ENCODE measurements around the gene EIF2S2. TPM values are rescaled to one million over a fixed set of nuclear protein-coding genes. Genes with fewer than 3 reads are reported as not detected.

EIF2S2 gene
- polyA plus RNA-seq, 2 of the 4 experiments (the other 2 are of a cell fraction), result 149 to 227 TPM

DNA sequence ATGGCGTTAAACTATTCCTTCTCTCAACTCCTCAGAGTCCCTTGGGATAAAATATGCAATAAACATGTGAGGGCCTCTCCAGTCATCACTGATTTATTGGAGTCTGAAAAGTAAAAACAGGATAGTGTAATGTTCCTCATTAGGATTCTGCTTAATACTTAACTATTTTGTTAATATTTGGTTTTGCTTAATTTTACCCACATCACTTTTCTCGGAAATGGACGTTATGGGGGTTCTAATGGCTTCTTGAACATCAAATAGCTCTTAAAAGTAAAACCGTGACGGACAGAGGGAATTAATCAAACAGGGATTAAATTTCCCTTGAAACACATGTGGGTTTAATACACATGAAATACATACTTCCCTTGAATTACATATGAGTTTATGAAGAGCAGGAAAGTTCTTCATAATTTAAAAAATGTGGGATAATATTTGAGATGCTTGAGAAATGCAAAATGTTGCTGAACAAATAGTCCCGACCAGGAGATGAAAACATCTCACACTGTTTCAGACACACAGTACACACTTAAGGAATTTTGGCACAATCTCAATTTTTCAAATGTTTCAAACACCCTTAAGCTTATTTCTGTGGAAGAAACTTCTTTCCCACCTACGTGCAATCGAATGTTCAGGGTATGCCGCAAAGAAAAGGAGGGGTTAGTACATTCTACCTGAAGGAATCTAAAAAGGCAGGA lies 38.4 kb upstream of the EIF2S2 start:
- ChIA-PET POLR2A (no interaction called here), CTCF (interaction anchor here (1.8 kb wide), 1 partner anchor 20 kb away, joined by 5 read pairs; no protein-coding TSS in a partner anchor)
- ATAC-seq (no peak), FAIRE-seq (no peak), DNase-seq (ENCODE audit: low read depth in 1 of 2, low spot score in 1 of 2) (no peak)
- Histone ChIP-seq H3K4me3 (no peak overlapping the region), H3K4me1 (no peaks in the 10 kb centered on the region), H3K4me2 (no peak overlapping the region), H3K27ac (no peak overlapping the region), H3K9me3 (no peaks in the 10 kb centered on the region)
- WGBS (ENCODE audit: missing lambda C conversion rate), result 62% methylated on average over 9 of the region's 9 CpGs
- TF ChIP-seq NFE2L2 (conservative IDR thresholded peaks at IDR 0.05; ENCODE audit: low read length) (no peak), CHD4 (IDR thresholded peaks at IDR 0.05; ENCODE audit: borderline replicate concordance) (no peak), KDM1A (IDR thresholded peaks at IDR 0.05; ENCODE audit: low read depth) (no peak), CBX2 (IDR thresholded peaks at IDR 0.05; ENCODE audit: borderline replicate concordance, low read depth) (no peak), MAFK (IDR thresholded peaks at IDR 0.05; ENCODE audit: partially characterized antibody) (no peak), CBX8 (IDR thresholded peaks at IDR 0.05) (no peak), ESRRA (IDR thresholded peaks at IDR 0.05; ENCODE audit: borderline replicate concordance, low read length) (no peak), MYC (IDR thresholded peaks at IDR 0.05; ENCODE audit: borderline replicate concordance, low read length) (no peak), RCOR1 (IDR thresholded peaks at IDR 0.05; ENCODE audit: low read depth, low read length) (no peak), HOXB13 (CRISPR knock-in tag; IDR thresholded peaks at IDR 0.05; ENCODE audit: low read depth) (no peak), FOXS1 (CRISPR knock-in tag; IDR thresholded peaks at IDR 0.05) (no peak), HDAC2 (IDR thresholded peaks at IDR 0.05) (no peak), EHF (CRISPR knock-in tag; IDR thresholded peaks at IDR 0.05) (no peak), HEYL (CRISPR knock-in tag; IDR thresholded peaks at IDR 0.05) (no peak)
- TF ChIP-seq, protein P1, sequence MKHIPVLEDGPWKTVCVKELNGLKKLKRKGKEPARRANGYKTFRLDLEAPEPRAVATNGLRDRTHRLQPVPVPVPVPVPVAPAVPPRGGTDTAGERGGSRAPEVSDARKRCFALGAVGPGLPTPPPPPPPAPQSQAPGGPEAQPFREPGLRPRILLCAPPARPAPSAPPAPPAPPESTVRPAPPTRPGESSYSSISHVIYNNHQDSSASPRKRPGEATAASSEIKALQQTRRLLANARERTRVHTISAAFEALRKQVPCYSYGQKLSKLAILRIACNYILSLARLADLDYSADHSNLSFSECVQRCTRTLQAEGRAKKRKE (CRISPR knock-in tag; IDR thresholded peaks at IDR 0.05; ENCODE audit: low read depth), result no peak
- TF ChIP-seq, protein P2, sequence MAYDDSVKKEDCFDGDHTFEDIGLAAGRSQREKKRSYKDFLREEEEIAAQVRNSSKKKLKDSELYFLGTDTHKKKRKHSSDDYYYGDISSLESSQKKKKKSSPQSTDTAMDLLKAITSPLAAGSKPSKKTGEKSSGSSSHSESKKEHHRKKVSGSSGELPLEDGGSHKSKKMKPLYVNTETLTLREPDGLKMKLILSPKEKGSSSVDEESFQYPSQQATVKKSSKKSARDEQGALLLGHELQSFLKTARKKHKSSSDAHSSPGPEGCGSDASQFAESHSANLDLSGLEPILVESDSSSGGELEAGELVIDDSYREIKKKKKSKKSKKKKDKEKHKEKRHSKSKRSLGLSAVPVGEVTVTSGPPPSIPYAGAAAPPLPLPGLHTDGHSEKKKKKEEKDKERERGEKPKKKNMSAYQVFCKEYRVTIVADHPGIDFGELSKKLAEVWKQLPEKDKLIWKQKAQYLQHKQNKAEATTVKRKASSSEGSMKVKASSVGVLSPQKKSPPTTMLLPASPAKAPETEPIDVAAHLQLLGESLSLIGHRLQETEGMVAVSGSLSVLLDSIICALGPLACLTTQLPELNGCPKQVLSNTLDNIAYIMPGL (CRISPR knock-in tag; IDR thresholded peaks at IDR 0.05; ENCODE audit: borderline replicate concordance), result no peak
- TF ChIP-seq, protein P3, sequence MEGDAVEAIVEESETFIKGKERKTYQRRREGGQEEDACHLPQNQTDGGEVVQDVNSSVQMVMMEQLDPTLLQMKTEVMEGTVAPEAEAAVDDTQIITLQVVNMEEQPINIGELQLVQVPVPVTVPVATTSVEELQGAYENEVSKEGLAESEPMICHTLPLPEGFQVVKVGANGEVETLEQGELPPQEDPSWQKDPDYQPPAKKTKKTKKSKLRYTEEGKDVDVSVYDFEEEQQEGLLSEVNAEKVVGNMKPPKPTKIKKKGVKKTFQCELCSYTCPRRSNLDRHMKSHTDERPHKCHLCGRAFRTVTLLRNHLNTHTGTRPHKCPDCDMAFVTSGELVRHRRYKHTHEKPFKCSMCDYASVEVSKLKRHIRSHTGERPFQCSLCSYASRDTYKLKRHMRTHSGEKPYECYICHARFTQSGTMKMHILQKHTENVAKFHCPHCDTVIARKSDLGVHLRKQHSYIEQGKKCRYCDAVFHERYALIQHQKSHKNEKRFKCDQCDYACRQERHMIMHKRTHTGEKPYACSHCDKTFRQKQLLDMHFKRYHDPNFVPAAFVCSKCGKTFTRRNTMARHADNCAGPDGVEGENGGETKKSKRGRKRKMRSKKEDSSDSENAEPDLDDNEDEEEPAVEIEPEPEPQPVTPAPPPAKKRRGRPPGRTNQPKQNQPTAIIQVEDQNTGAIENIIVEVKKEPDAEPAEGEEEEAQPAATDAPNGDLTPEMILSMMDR (IDR thresholded peaks at IDR 0.05), result no peak

DNA sequence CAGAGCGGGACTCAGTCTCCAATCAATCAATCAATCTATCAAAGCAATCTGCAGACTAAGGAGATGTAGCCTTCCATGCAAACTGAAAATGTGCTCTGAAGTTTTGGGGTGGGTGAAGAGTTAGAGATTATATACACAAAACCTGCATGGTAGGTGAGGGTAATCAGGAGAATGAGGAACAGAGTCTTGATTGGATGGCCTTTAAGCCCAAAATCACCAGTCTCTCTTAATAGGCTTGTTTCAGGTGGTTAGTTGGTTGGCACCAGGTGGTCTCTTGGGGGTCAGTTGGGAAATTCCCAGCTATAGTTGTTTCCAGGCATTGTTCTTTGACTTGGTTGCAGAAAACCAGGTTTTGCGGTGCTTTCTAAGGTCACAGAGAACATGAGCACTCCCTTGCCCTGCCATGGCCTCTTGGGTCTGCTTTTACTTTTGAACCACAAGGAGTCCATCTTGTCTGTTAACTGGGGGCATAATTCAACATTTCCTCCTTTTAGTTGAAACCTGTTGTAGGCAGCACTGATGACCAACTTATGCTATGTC lies 33.3 kb upstream of the EIF2S2 start:
- DNase-seq (ENCODE audit: low read depth in 1 of 2, low spot score in 1 of 2) (no peak), FAIRE-seq (no peak), ATAC-seq (no peak)
- ChIA-PET POLR2A (no interaction called here), CTCF (interaction anchor here (1.2 kb wide), 1 partner anchor 38 kb away, joined by 3 read pairs; no protein-coding TSS in a partner anchor)
- WGBS (ENCODE audit: missing lambda C conversion rate), result 94% methylated on average over 2 of the region's 2 CpGs
- Histone ChIP-seq H3K27ac (no peak overlapping the region), H3K4me1 (no peaks in the 10 kb centered on the region), H3K4me2 (no peak overlapping the region), H3K4me3 (no peak overlapping the region), H3K9me3 (no peaks in the 10 kb centered on the region)
- TF ChIP-seq MAZ (IDR thresholded peaks at IDR 0.05; ENCODE audit: borderline replicate concordance, low read depth, low read length) (no peak), NFE2L2 (conservative IDR thresholded peaks at IDR 0.05; ENCODE audit: low read length) (no peak), RNF2 (IDR thresholded peaks at IDR 0.05; ENCODE audit: borderline replicate concordance, low read depth) (no peak), FOSL2 (IDR thresholded peaks at IDR 0.05) (no peak), FOSL2 (CRISPR knock-in tag; IDR thresholded peaks at IDR 0.05) (no peak), PHF8 (IDR thresholded peaks at IDR 0.05; ENCODE audit: borderline replicate concordance, low read depth) (no peak), NR3C1 (IDR thresholded peaks at IDR 0.05) (no peak), EP300 (IDR thresholded peaks at IDR 0.05) (no peak), KDM5A (IDR thresholded peaks at IDR 0.05) (no peak), HOXB13 (CRISPR knock-in tag; IDR thresholded peaks at IDR 0.05; ENCODE audit: low read depth) (no peak)

All from A549 (cell line).